ENCODE measurements around the gene TNNI2.

Gene TNNI2

DNA sequence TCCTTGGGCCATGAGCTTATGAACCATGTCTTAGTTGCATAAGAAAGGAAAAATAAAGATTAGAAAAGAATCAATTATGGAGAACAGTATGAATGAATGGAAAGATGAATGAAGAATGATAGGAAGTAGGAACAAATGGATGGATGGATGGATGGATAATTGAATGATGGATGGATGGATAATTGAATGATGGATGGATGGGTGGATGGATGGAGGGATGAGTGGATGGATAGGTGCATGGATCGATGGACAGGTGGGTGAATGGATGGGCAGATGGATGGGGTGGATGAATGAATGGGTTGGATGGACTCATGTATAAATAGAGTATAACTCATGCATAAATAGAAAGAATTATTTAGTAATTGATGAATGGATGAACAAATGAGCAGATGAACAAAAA lies 21.3 kb downstream of the TNNI2 start:
- no peak for DNase-seq (ENCODE audit: low spot score)

GRCh38 chr11:1861435-1862411 lies 22.9 kb downstream of the TNNI2 start:
- DNase-seq (ENCODE audit: low spot score): no peak

GRCh38 chr11:1862588-1863351 lies 24.0 kb downstream of the TNNI2 start:
- DNase-seq (ENCODE audit: low spot score): no peak

DNA sequence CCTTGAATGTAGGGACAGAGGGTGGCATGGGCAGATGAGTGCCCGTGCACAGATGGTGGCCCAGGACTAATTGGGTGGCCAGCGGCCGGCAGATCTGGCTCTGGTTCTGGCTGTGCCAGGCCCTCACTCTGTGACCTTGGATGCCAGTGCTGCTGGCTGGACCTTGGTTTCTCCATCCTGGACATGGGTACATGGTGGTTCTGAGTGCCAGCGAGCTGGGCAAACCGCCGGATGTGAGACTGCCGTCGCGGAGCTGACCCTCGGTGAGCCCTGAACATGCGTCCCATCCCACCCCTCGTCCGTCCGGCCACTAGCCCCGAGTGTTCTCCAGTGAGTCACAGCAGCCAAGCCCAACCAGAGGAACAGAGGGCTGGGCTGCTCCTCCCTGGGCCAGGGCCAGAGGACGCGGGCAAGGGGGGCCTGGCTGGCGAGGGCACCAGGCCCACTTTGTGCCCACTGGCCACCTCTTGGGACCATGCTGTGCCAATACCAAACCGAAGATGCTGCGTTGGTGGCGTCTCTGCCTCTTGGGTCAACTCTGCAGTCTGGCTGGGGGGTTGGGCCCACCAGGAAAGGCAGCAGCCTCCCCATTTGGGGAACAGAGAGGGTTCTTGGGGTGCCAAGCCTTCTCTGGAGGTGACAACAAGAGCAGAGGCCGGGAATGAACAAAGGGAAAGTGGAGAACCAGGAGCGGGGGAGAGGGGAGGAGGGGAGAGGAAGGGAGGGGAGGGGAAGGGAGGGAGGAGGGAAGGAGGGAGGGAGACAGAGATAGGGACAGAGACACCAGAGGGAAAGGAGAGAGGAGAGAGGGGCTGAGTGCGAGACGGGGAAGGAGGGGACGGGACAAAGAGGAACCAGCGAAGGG lies 24.8 kb downstream of the TNNI2 start:
- DNase-seq (ENCODE audit: low spot score): no peak

DNA sequence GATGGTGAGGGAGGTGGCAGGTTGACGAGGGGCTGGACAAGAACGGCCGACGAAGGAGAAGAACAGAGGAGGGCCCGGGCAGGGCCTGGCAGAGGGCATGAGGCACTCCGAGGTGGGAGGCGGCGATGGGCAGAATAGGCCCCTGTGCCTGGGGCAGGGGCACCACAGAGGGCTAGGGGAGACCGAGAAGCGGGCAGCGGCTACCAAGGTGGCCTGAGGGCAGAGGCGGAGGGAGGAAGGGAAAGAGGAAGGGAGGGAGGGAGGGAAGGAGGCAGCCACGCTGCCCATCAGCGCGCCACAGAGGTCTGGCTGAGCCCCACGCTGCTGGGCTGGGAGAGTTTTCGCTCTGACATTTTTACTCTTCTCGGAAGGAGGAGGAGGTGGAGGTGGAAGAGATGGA lies 25.4 kb downstream of the TNNI2 start:
- DNase-seq (ENCODE audit: low spot score): no peak

- no peak for DNase-seq (ENCODE audit: low spot score)
These were observed 26.3 kb downstream of the TNNI2 start for GRCh38 chr11:1864831-1865665.

DNA sequence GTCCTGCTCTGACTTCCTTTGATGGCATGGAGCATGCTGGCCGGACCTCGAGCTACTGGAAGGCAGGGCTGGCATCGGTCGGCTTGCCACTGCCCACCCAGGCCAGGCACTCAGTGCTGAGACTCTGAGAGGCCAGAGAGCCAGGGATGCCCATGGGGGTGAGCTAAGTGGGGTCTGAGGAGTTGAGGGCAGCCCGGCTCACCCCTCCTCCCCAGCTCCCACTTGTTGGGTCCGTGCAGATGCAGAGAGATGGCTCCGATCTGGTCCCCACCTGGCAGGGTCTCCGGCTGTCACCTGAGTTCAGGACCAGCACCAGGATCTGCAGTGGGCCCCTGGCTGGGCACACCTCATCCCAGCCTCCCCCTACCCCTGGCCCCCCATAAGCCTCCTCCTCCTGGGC lies 27.4 kb downstream of the TNNI2 start:
- DNase-seq (ENCODE audit: low spot score): no peak

GRCh38 chr11:1866776-1867175 lies 28.0 kb downstream of the TNNI2 start:
- DNase-seq (ENCODE audit: low spot score): no peak

DNA sequence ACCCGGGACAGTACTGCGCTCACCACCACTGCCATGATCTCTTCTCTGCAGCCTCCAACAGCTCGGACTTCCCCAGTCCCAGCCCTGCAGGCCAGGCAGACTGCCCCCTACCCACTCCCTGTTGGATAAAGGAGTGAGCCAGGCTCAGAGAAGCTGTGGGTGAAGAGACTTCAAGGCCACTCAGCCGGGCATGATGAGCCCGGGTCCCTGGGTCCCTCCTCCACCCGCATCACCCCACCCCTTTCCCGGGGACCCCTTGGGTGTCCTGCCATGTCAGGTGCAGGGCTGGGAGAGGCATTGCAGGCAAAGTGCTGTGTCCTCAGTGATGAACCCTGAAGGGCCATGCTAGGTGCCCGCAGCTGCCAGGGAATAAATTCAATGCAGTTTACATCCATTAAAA lies 28.6 kb downstream of the TNNI2 start:
- no peak for DNase-seq (ENCODE audit: low spot score)

- DNase-seq (ENCODE audit: low spot score): no peak
These were observed 29.4 kb downstream of the TNNI2 start for GRCh38 chr11:1868056-1868635.

- DNase-seq (ENCODE audit: low spot score): no peak
These were observed 30.0 kb downstream of the TNNI2 start for GRCh38 chr11:1868636-1869291.

DNA sequence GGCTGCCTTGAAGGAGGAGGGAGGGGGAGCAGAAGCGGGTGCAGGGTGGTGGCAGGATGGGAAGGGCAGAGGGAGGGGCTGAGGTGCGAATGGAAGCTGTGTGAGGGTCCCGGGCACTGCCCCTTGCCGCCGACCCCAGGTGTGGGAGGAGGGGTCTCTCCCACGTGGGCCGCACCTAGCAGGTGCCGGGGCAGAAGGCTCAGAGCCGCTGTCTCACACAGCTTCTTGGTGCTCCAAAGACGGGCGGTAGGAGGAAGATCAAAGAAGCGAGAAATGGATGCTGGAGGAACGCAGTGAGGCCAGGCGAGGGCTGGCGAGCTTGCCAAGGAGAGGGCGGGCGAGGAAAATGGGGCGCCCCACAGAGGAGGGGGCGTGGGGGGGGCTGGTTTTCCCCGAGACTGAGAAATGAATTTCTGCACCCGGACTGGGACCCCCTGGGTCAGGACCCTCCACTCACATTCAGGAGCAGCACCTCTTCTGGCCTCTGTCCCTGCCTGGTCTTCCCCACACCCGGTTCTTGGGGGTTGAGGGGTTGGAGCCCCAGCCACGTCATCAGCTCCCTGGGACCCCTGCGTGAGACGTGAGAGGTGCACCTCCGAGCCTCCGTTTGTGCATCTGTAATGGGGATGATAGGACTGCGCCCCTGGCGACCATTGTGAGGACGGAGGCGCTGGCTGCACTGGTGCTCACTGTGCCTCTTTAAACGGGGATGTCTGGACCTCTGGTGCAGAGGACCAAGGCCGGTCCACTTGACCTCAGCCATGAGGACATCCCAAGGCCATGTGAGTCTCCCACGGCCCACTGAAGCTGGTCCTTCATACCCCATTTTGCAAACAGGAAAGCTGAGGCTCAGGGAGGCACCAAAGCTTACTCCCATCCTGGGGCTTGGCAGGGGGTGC lies 30.9 kb downstream of the TNNI2 start:
- DNase-seq (ENCODE audit: low spot score): peak; percentile 29

DNA sequence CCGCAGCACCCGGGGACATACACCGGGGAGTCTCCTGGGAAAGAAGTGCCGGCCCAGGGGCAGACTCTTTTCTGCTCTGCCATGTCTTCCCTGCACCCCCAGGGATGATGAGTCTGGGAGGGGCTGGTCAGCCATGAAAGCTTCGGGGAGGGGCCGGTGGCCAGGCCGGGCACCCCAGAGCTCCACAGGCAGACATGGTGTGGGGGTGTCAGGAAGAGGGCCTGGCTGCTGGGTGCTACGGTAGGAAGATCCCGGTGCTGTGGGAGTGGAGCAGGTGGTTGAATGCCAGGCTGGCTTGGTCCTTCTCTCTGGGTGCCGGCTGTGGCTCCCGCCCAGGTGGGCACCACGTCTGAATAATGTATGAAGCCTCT lies 31.5 kb downstream of the TNNI2 start:
- no peak for DNase-seq (ENCODE audit: low spot score)

GRCh38 chr11:1870721-1871466 lies 32.1 kb downstream of the TNNI2 start:
- DNase-seq (ENCODE audit: low spot score): no peak

DNA sequence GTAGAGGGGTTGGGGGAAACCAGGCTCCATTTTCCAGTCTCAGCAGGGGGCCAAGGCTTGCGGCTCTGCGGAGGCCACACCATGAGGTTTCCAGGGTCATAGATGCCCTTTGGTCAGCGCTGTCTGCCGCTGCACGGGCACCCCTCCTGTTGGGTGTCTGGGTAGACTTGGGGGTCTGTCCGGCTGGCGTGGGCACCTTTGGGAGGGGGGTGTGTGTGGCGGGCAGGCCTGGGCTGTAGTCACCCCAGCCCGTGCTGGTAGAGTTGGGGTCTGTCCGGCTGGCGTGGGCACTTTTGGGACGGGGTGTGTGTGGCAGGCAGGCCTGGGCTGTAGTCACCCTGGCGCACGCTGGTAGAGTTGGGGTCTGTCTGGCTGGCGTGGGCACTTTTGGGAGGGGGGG lies 32.8 kb downstream of the TNNI2 start:
- DNase-seq (ENCODE audit: low spot score): no peak

DNA sequence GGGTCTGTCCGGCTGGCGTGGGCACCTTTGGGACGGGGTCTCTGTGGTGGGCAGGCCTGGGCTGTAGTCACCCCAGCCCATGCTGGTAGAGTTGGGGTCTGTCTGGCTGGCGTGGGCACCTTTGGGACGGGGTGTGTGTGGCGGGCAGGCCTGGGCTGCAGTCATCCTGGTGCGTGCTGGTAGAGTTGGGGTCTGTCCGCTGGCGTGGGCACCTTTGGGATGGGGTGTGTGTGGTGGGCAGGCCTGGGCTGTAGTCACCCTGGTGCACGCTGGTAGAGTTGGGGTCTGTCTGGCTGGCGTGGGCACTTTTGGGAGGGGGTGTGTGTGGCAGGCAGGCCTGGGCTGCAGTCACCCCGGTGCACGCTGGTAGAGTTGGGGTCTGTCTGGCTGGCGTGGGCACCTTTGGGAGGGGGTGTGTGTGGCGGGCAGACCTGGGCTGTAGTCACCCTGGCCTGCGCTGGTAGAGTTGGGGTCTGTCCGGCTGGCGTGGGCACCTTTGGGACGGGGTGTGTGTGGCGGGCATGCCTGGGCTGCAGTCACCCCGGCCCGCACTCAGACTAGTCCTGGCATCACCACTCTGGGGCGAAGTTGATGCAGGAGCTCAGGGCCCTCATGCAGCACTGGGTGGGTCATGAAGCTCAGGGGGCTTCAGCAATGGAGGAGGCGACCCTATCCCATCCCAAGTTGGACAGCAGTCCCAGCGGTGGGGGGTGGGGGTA lies 33.6 kb downstream of the TNNI2 start:
- DNase-seq (ENCODE audit: low spot score): no peak

DNA sequence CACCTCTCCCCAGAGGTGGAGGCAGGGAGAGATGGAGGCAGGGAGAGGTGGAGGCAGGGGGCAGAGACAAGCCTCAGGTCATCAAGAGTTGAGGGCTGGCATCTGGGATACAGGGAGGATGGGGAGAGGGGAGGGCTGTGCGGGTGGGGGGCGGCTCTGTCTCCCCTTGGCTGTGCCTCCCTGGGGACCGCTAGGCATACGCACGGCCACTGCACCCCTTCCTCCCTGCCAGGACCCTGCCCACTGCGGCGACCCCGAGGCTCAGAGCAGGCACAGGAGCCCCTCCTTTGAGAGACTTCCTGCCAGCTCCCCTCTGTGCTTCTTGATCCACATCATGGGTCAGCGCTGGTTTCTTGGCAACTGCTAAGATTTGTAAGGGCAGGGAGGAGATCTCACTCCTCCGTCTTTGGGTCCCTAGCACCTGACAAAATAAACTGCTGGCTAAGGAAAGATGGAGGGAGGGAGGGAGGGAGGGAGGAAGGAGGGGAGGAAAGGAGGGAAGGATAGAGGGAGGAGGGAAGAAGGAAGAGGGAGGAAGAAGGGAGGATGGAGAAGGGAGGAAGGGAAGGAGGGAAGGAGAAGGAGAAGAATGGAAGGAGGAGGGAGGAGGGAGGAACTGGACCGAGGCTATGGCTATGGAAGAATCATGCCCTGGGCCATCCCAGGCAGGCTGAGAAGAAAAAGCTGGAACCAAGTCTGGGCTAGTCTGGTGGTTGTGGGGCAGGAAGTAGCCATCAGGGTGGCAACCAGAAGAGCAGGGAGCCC lies 34.4 kb downstream of the TNNI2 start:
- no peak for DNase-seq (ENCODE audit: low spot score)

All from SK-N-DZ (cell line).